HFF-Myc (cell line): ENCODE measurements around the gene CCNK.

ENCODE experiments used
- DNase-seq: peaks from one replicate; pipeline ENCODE4 v3.0.0-alpha.2; 2011; ENCODE audit warnings: low read depth; ENCODE audit errors: extremely low read depth
- H3K4me3 ChIP-seq: replicated peaks from 2 replicates; pipeline ENCODE4 v1.5.1; 2011; ENCODE audit warnings: low read depth, mild to moderate bottlenecking, control low read depth, low read length
- TF ChIP-seq, protein P1 (sequence below): IDR thresholded peaks from 2 replicates; pipeline ENCODE4 v1.5.1; 2012; ENCODE audit warnings: mild to moderate bottlenecking, low read depth, low read length, control low read depth; ENCODE audit errors: missing control alignments

Gene CCNK

DNA sequence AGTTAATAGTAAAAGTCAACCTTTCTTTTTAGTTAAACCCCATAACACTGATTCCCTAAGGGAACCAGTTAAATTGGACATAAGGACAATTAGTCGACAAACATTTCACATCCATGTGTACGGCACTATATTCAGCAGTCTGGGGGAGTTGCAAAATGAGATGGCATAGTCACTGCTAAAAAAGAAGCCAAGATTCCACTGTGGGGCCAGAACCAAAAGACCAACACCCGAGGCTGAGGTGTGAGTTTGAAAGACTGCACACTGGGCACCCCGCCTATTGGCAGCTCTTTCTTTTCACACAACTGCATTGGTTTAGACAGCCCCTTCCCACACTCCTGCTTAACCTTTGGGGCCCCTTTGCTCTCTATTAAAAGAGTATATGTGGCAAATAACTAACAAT, 17.2 kb upstream of the CCNK start:
- no peak for DNase-seq
- TF ChIP-seq, protein P1, sequence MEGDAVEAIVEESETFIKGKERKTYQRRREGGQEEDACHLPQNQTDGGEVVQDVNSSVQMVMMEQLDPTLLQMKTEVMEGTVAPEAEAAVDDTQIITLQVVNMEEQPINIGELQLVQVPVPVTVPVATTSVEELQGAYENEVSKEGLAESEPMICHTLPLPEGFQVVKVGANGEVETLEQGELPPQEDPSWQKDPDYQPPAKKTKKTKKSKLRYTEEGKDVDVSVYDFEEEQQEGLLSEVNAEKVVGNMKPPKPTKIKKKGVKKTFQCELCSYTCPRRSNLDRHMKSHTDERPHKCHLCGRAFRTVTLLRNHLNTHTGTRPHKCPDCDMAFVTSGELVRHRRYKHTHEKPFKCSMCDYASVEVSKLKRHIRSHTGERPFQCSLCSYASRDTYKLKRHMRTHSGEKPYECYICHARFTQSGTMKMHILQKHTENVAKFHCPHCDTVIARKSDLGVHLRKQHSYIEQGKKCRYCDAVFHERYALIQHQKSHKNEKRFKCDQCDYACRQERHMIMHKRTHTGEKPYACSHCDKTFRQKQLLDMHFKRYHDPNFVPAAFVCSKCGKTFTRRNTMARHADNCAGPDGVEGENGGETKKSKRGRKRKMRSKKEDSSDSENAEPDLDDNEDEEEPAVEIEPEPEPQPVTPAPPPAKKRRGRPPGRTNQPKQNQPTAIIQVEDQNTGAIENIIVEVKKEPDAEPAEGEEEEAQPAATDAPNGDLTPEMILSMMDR, result no peak
- no peak overlapping the region for H3K4me3 ChIP-seq

DNA sequence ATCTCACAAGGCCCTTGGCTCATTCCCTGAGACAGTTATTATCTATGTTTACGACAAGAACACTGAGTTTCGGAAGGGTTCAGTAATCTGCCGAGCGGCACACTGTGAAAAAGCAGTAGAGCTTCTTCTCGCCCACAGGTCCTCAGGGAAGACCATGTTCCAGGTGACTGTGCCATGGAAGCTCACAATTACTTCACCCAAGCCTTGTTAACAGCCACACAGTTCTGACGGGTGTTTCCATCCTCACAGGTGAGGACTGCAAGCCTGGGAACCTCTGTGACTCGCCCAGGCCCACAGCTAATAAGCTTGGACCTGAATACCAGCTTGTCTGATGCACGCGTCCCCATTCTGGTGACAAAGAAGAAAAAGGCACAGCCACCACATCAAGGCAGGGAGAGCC, 15.9 kb upstream of the CCNK start:
- no peak overlapping the region for H3K4me3 ChIP-seq
- DNase-seq, result no peak
- TF ChIP-seq, protein P1, result no peak

DNA sequence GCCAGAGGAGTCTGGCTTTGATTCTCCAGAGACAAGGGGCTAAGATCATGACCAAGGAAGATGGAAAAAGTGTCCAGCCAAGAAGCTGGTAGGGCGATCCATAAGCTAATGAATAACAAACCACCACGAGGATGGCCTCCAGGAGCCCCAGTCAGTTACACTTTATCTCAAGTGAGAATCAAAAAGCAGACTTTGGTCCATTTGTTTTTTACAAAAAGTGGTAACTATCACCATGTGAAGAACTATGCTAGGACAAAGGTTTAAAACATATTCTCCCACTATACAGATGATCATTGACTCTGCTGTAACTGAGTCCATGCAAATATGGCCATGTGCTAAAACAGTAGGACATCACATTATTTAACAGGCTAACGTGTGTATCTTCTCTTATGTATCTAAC, 14.5 kb upstream of the CCNK start:
- H3K4me3 ChIP-seq, result no peak overlapping the region
- no peak for DNase-seq
- TF ChIP-seq, protein P1, result no peak

DNA sequence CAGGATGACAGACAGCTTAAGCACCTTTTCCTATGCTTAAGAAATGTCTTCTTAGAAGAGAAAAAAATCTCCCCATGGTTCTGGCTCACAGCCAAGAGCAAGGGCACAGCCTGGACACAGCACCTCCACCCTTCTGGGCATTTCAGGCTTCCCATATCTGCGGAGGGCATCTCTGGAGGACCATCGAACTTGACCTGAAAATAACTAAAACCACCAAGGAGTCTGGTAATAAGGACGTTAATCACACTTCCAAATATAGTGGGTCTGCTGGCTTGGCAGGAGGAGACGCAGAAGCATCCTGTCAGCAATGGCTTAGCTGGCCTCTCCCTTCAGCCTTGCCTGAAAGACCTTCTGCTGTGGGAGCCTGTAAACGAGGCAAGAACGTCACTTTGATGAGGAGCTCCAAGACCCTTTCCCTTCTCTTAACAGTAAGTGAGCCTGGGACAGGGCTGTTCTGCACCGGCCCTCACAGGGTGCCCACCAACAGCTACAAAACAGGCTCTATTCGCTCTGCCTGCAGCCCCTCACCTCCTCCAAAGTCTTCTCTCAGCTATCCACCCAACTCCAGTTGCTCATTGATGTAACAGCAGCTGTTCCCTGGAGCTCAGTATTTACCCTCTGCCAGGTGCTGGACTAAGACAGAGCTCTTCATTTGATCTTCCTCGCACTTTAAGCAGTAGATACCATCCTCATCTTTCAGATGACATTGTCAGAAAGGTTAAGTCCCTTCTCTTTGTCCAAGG, 13.7 kb upstream of the CCNK start:
- DNase-seq, result no peak
- no peak overlapping the region for H3K4me3 ChIP-seq
- TF ChIP-seq, protein P1, result no peak

DNA sequence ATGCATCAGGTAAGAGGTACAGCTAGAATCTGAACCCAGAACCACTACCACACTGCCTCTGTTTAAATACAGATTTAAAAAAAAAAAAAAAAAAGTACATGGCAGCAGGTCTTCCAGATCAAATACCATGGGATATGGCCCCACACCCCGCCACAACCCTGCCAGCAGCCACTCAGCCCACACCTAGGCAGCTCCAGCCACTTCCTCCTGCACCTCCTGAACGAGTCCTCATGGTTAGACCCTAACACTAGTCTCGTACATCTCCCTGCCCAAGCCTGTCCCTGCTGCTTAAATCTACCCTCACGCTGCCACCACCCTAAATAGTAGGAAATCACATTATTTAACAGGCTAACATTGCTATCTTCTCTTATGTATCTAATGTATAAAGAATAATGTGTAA, 13.1 kb upstream of the CCNK start:
- no peak for DNase-seq
- no peak overlapping the region for H3K4me3 ChIP-seq
- TF ChIP-seq, protein P1, result no peak

DNA sequence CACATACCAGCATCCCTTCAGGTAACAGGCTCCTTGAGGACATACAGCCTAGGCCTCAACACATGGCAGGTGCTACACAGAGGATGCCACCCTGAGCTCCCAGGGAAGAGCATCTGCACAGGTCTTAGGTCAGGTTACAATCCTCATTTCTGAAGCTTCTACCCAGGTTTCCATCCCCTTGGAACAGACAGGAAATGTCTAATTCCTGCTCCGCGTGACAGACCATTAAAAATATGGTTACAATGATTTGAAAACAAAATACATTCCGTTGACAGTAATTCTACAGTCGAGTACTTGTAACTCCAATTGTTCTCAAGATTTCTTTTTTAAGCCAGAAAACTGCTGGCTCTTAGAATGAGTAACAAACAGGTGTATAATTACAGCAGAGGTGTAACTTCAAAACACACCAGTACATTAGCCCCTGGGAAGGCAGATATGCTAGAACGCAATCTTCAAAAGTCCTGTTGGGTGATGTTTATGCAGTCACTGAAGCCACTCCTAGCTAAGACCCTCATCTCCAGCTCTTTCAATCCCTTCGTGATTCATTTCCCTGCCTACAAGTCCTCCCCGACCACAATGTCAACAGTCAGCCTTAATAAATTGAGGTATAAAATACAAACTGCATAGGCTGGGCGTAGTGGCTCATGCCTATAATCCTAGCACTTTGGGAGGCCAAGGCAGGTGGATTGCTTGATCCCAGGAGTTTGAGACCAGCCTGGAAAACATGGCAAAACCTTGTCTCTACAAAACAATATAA, 12.2 kb upstream of the CCNK start:
- TF ChIP-seq, protein P1, result no peak
- H3K4me3 ChIP-seq, result no peak overlapping the region
- no peak for DNase-seq
